WTC11 (cell line): Measurements from ENCODE around the gene VSIR.

Source experiments
- CREB1 ChIP-seq: sonication (generic); formaldehyde crosslinking; IDR thresholded peaks from 2 replicates; pipeline ENCODE4 v1.8.0; 2023; ENCODE audit warnings: mild to moderate bottlenecking, missing genetic modification reagents
- GTF2I ChIP-seq: fragments of 250-450 bp; sonication (Bioruptor Pico); conservative IDR thresholded peaks from 2 replicates; pipeline ENCODE4 v1.4.0; 2021; ENCODE audit warnings: mild to moderate bottlenecking
- SMAD3 ChIP-seq: sonication (generic); formaldehyde crosslinking; IDR thresholded peaks from 2 replicates; pipeline ENCODE4 v1.8.0; 2022; ENCODE audit warnings: missing genetic modification reagents, mild to moderate bottlenecking, borderline replicate concordance
- TCF7 ChIP-seq: sonication (generic); formaldehyde crosslinking; IDR thresholded peaks from 2 replicates; pipeline ENCODE4 v1.8.0; 2022; ENCODE audit warnings: mild to moderate bottlenecking, low read depth, missing genetic modification reagents, moderate library complexity
- TEAD4 ChIP-seq: sonication (generic); formaldehyde crosslinking; IDR thresholded peaks from 2 replicates; pipeline ENCODE4 v1.8.0; 2022; ENCODE audit warnings: mild to moderate bottlenecking, missing genetic modification reagents
- TP53 ChIP-seq: sonication (generic); formaldehyde crosslinking; IDR thresholded peaks from 2 replicates; pipeline ENCODE4 v1.8.1; 2023; ENCODE audit warnings: mild to moderate bottlenecking, missing genetic modification reagents
- ZNF317 ChIP-seq: sonication (generic); formaldehyde crosslinking; IDR thresholded peaks from 2 replicates; pipeline ENCODE4 v1.8.1; 2023; ENCODE audit warnings: low read depth, mild to moderate bottlenecking, moderate library complexity, missing genetic modification reagents, borderline replicate concordance
- TF ChIP-seq, protein P1 (sequence below): sonication (generic); formaldehyde crosslinking; conservative IDR thresholded peaks from 2 replicates; pipeline ENCODE4 v1.8.1; 2022; ENCODE audit warnings: mild to moderate bottlenecking, missing genetic modification reagents
- TF ChIP-seq, protein P2 (sequence below): fragments of 200-600 bp; IDR thresholded peaks from 2 replicates; pipeline ENCODE4 v1.8.0; 2022; ENCODE audit warnings: antibody characterized with exemption
- TF ChIP-seq, protein P3 (sequence below): sonication (generic); formaldehyde crosslinking; IDR thresholded peaks from 2 replicates; pipeline ENCODE4 v1.8.0; 2022; ENCODE audit warnings: mild to moderate bottlenecking, missing genetic modification reagents
- TF ChIP-seq, protein P4 (sequence below): sonication (generic); formaldehyde crosslinking; IDR thresholded peaks from 2 replicates; pipeline ENCODE4 v1.8.1; 2022; ENCODE audit warnings: low read depth, mild to moderate bottlenecking, moderate library complexity, missing genetic modification reagents, borderline replicate concordance
- TF ChIP-seq, protein P5 (sequence below): sonication (generic); formaldehyde crosslinking; IDR thresholded peaks from 2 replicates; pipeline ENCODE4 v1.8.1; 2023; ENCODE audit warnings: mild to moderate bottlenecking, moderate library complexity, missing genetic modification reagents
- TF ChIP-seq, protein P6 (sequence below): sonication (generic); formaldehyde crosslinking; IDR thresholded peaks from 2 replicates; pipeline ENCODE4 v1.8.0; 2023; ENCODE audit warnings: mild to moderate bottlenecking, missing genetic modification reagents

DNA sequence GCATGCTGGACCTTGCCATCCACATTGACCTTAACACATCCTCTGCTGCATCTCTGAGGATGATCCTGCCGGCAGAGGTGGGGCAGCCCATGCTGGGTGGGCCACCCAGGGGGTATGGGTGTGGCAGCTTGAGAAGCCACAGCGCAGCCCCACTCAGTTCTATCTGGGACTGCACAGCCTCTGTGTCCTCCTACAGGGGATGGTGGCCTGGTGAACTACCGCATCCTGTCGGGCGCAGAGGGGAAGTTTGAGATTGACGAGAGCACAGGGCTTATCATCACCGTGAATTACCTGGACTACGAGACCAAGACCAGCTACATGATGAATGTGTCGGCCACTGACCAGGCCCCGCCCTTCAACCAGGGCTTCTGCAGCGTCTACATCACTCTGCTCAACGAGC is 41.5 kb downstream of the VSIR start:
- TF ChIP-seq, protein P1, sequence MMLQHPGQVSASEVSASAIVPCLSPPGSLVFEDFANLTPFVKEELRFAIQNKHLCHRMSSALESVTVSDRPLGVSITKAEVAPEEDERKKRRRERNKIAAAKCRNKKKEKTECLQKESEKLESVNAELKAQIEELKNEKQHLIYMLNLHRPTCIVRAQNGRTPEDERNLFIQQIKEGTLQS (CRISPR knock-in tag) = no peak
- TF ChIP-seq, protein P2, sequence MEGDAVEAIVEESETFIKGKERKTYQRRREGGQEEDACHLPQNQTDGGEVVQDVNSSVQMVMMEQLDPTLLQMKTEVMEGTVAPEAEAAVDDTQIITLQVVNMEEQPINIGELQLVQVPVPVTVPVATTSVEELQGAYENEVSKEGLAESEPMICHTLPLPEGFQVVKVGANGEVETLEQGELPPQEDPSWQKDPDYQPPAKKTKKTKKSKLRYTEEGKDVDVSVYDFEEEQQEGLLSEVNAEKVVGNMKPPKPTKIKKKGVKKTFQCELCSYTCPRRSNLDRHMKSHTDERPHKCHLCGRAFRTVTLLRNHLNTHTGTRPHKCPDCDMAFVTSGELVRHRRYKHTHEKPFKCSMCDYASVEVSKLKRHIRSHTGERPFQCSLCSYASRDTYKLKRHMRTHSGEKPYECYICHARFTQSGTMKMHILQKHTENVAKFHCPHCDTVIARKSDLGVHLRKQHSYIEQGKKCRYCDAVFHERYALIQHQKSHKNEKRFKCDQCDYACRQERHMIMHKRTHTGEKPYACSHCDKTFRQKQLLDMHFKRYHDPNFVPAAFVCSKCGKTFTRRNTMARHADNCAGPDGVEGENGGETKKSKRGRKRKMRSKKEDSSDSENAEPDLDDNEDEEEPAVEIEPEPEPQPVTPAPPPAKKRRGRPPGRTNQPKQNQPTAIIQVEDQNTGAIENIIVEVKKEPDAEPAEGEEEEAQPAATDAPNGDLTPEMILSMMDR = no peak
- TF ChIP-seq ZNF317 (CRISPR knock-in tag) = no peak
- TF ChIP-seq GTF2I (CRISPR knock-in tag) = no peak
- TF ChIP-seq, protein P3, sequence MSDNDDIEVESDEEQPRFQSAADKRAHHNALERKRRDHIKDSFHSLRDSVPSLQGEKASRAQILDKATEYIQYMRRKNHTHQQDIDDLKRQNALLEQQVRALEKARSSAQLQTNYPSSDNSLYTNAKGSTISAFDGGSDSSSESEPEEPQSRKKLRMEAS (CRISPR knock-in tag) = no peak
- TF ChIP-seq TEAD4 (CRISPR knock-in tag) = no peak
- TF ChIP-seq SMAD3 (CRISPR knock-in tag) = no peak
- TF ChIP-seq, protein P4, sequence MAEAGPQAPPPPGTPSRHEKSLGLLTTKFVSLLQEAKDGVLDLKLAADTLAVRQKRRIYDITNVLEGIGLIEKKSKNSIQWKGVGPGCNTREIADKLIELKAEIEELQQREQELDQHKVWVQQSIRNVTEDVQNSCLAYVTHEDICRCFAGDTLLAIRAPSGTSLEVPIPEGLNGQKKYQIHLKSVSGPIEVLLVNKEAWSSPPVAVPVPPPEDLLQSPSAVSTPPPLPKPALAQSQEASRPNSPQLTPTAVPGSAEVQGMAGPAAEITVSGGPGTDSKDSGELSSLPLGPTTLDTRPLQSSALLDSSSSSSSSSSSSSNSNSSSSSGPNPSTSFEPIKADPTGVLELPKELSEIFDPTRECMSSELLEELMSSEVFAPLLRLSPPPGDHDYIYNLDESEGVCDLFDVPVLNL (CRISPR knock-in tag) = no peak
- no peak for TF ChIP-seq TP53 (CRISPR knock-in tag)
- TF ChIP-seq, protein P5, sequence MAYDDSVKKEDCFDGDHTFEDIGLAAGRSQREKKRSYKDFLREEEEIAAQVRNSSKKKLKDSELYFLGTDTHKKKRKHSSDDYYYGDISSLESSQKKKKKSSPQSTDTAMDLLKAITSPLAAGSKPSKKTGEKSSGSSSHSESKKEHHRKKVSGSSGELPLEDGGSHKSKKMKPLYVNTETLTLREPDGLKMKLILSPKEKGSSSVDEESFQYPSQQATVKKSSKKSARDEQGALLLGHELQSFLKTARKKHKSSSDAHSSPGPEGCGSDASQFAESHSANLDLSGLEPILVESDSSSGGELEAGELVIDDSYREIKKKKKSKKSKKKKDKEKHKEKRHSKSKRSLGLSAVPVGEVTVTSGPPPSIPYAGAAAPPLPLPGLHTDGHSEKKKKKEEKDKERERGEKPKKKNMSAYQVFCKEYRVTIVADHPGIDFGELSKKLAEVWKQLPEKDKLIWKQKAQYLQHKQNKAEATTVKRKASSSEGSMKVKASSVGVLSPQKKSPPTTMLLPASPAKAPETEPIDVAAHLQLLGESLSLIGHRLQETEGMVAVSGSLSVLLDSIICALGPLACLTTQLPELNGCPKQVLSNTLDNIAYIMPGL (CRISPR knock-in tag) = no peak
- no peak for TF ChIP-seq TCF7 (CRISPR knock-in tag)
- TF ChIP-seq, protein P6, sequence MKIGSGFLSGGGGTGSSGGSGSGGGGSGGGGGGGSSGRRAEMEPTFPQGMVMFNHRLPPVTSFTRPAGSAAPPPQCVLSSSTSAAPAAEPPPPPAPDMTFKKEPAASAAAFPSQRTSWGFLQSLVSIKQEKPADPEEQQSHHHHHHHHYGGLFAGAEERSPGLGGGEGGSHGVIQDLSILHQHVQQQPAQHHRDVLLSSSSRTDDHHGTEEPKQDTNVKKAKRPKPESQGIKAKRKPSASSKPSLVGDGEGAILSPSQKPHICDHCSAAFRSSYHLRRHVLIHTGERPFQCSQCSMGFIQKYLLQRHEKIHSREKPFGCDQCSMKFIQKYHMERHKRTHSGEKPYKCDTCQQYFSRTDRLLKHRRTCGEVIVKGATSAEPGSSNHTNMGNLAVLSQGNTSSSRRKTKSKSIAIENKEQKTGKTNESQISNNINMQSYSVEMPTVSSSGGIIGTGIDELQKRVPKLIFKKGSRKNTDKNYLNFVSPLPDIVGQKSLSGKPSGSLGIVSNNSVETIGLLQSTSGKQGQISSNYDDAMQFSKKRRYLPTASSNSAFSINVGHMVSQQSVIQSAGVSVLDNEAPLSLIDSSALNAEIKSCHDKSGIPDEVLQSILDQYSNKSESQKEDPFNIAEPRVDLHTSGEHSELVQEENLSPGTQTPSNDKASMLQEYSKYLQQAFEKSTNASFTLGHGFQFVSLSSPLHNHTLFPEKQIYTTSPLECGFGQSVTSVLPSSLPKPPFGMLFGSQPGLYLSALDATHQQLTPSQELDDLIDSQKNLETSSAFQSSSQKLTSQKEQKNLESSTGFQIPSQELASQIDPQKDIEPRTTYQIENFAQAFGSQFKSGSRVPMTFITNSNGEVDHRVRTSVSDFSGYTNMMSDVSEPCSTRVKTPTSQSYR (CRISPR knock-in tag) = no peak
- TF ChIP-seq CREB1 (CRISPR knock-in tag) = no peak
